ENCODE data around the gene SNRNP48. TPM values are rescaled to one million over a fixed set of nuclear protein-coding genes. Genes with fewer than 3 reads are reported as not detected.

SNRNP48 gene
- total RNA-seq, 1 experiment from 2014 or later: 17.6 TPM

GRCh38 chr6:7647504-7647903 is 57.5 kb downstream of the SNRNP48 start (continued):
- TF ChIP-seq, protein P1, sequence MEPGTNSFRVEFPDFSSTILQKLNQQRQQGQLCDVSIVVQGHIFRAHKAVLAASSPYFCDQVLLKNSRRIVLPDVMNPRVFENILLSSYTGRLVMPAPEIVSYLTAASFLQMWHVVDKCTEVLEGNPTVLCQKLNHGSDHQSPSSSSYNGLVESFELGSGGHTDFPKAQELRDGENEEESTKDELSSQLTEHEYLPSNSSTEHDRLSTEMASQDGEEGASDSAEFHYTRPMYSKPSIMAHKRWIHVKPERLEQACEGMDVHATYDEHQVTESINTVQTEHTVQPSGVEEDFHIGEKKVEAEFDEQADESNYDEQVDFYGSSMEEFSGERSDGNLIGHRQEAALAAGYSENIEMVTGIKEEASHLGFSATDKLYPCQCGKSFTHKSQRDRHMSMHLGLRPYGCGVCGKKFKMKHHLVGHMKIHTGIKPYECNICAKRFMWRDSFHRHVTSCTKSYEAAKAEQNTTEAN (CRISPR knock-in tag; IDR thresholded peaks at IDR 0.05): no peak
- no peak for TF ChIP-seq AR (CRISPR knock-in tag; IDR thresholded peaks at IDR 0.05)
- no peak for TF ChIP-seq ZNF281 (CRISPR knock-in tag; IDR thresholded peaks at IDR 0.05)
- TF ChIP-seq KAT7 (CRISPR knock-in tag; IDR thresholded peaks at IDR 0.05; ENCODE audit: borderline replicate concordance): no peak
- TF ChIP-seq ARID4B (CRISPR knock-in tag; IDR thresholded peaks at IDR 0.05; ENCODE audit: borderline replicate concordance): no peak
- no peak for TF ChIP-seq CREB1 (CRISPR knock-in tag; IDR thresholded peaks at IDR 0.05)
- no peak for TF ChIP-seq IRF1 (CRISPR knock-in tag; IDR thresholded peaks at IDR 0.05)

DNA sequence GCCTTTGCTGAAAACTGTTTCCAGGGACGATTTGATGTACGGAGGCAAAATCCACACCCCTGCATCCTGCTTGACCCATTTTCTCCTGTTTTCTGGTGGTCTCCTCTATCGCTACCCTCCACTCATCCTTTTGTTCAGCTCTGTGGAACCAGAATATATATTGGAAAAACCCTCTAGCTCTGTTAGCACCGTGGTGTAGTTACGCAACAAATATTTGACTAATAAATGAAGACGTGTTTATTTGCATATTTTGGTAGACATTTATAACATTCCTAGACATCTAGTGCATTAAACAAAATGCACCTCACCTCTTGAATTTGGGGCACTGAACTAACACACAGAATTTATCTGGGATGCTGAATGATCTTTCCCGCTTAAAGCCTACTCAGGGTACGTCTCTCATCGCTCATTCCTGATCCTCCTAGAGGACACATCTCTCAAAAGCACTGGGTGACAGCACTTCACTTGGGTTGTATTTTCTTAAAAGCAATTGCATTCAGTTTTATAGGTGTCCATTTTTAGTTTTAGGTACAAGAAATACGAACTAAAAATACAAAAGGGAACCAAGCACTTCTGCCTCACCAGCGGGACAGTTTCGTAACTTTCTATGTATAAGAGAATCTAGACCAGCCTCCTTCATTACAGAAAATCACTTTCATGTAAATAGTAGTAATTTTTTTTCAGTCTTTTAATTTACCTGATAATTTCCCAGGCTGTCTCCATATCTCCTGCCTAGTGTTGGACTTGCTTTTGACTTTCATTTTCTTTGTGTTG is 59.2 kb downstream of the SNRNP48 start:
- no peaks in the 10 kb centered on the region for H3K9me3 Mint-ChIP-seq
- H3K27ac Mint-ChIP-seq: no peak overlapping the region
- H3K36me3 Mint-ChIP-seq: no peaks in the 10 kb centered on the region
- DNase-seq (ENCODE audit: low spot score): no peak
- no peaks in the 10 kb centered on the region for H3K4me1 Mint-ChIP-seq
- no peak overlapping the region for H3K4me3 Mint-ChIP-seq
- H3K27me3 Mint-ChIP-seq (ENCODE audit: low read depth): no peaks in the 10 kb centered on the region; the same call in 1 of the 2 replicates
- ChIA-PET POLR2A (no interaction called here), CTCF (no interaction called here)
- ATAC-seq: no peak
- TF ChIP-seq ZBTB21 (CRISPR knock-in tag; IDR thresholded peaks at IDR 0.05; ENCODE audit: borderline replicate concordance) (no peak), NFE2L1 (CRISPR knock-in tag; IDR thresholded peaks at IDR 0.05) (no peak), ZNF281 (CRISPR knock-in tag; IDR thresholded peaks at IDR 0.05) (no peak), CDX4 (CRISPR knock-in tag; IDR thresholded peaks at IDR 0.05; ENCODE audit: borderline replicate concordance) (no peak), CREM (CRISPR knock-in tag; IDR thresholded peaks at IDR 0.05) (no peak)
- TF ChIP-seq, protein P2, sequence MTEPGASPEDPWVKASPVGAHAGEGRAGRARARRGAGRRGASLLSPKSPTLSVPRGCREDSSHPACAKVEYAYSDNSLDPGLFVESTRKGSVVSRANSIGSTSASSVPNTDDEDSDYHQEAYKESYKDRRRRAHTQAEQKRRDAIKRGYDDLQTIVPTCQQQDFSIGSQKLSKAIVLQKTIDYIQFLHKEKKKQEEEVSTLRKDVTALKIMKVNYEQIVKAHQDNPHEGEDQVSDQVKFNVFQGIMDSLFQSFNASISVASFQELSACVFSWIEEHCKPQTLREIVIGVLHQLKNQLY (CRISPR knock-in tag; IDR thresholded peaks at IDR 0.05): no peak
- TF ChIP-seq, protein P3, sequence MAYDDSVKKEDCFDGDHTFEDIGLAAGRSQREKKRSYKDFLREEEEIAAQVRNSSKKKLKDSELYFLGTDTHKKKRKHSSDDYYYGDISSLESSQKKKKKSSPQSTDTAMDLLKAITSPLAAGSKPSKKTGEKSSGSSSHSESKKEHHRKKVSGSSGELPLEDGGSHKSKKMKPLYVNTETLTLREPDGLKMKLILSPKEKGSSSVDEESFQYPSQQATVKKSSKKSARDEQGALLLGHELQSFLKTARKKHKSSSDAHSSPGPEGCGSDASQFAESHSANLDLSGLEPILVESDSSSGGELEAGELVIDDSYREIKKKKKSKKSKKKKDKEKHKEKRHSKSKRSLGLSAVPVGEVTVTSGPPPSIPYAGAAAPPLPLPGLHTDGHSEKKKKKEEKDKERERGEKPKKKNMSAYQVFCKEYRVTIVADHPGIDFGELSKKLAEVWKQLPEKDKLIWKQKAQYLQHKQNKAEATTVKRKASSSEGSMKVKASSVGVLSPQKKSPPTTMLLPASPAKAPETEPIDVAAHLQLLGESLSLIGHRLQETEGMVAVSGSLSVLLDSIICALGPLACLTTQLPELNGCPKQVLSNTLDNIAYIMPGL (CRISPR knock-in tag; IDR thresholded peaks at IDR 0.05): no peak
